ENCODE measurements around the gene CSNK2A1.

GRCh38 chr20:461254-462198 is 82.1 kb downstream of the CSNK2A1 start:
- TF ChIP-seq, protein P1, sequence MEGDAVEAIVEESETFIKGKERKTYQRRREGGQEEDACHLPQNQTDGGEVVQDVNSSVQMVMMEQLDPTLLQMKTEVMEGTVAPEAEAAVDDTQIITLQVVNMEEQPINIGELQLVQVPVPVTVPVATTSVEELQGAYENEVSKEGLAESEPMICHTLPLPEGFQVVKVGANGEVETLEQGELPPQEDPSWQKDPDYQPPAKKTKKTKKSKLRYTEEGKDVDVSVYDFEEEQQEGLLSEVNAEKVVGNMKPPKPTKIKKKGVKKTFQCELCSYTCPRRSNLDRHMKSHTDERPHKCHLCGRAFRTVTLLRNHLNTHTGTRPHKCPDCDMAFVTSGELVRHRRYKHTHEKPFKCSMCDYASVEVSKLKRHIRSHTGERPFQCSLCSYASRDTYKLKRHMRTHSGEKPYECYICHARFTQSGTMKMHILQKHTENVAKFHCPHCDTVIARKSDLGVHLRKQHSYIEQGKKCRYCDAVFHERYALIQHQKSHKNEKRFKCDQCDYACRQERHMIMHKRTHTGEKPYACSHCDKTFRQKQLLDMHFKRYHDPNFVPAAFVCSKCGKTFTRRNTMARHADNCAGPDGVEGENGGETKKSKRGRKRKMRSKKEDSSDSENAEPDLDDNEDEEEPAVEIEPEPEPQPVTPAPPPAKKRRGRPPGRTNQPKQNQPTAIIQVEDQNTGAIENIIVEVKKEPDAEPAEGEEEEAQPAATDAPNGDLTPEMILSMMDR (IDR thresholded peaks at IDR 0.05; ENCODE audit: low read length): no peak
- no peak for TF ChIP-seq EZH2 (optimal IDR thresholded peaks at IDR 0.05; ENCODE audit: low read depth, low read length)

All from MM.1S (cell line).